OCI-LY7 (cell line): Measurements from ENCODE around the gene NCKAP5L. TPM values are rescaled to one million over a fixed set of nuclear protein-coding genes. Genes with fewer than 3 reads are reported as not detected.

Experiments used
- BruUV-seq: library from RNA; stranded (reverse); fragments of 400-500 nt; replicated peaks from 2 replicates; lab custom pipeline; 2021; lab: Mats Ljungman, UMichigan
- CTCF ChIA-PET: fragments of 300-600 bp; sonication (Branson Sonifier 250); formaldehyde crosslinking; loops from one replicate; lab custom pipeline; 2022; ENCODE audit warnings: antibody characterized with exemption; ENCODE audit not compliant: unreplicated experiment; lab: Charles Lee
- POLR2A ChIA-PET: fragments of 300-600 bp; sonication (Branson Sonifier 250); formaldehyde crosslinking; loops from one replicate; lab custom pipeline; 2022; ENCODE audit warnings: antibody characterized with exemption; lab: Charles Lee
- DNase-seq: peaks from one replicate; pipeline ENCODE4 v3.0.0-alpha.2; 2015; ENCODE audit warnings: low spot score
- H2AFZ ChIP-seq: fragments of 200-600 bp; sonication (generic), shearing (Covaris generic); 2 replicates; pipeline ENCODE4 v1.6.1; 2014; ENCODE audit warnings: mild to moderate bottlenecking, antibody characterized with exemption, low read length, moderate library complexity
- H3K27ac ChIP-seq: fragments of 200-600 bp; sonication (generic); 2 replicates; pipeline ENCODE4 v1.5.1; 2014; ENCODE audit warnings: mixed run types, low read depth, mild to moderate bottlenecking, moderate library complexity, low read length, inconsistent platforms; ENCODE audit not compliant: poor library complexity, severe bottlenecking
- H3K36me3 ChIP-seq: fragments of 200-600 bp; sonication (generic); 2 replicates; pipeline ENCODE4 v1.6.1; 2014; ENCODE audit warnings: mild to moderate bottlenecking, antibody characterized with exemption, low read length, moderate library complexity, mixed read lengths; ENCODE audit not compliant: insufficient read depth
- H3K4me1 ChIP-seq: fragments of 200-600 bp; sonication (generic); 2 replicates; pipeline ENCODE4 v1.5.1; 2014; ENCODE audit warnings: mild to moderate bottlenecking, low read length; ENCODE audit not compliant: insufficient read depth, poor library complexity, severe bottlenecking
- H3K4me2 ChIP-seq: fragments of 200-600 bp; sonication (generic); 2 replicates; pipeline ENCODE4 v1.6.1; 2014; ENCODE audit warnings: mild to moderate bottlenecking, low read length
- H3K4me3 ChIP-seq: fragments of 200-600 bp; sonication (generic); 2 replicates; pipeline ENCODE4 v1.5.1; 2014; ENCODE audit warnings: mild to moderate bottlenecking, low read depth, low read length; ENCODE audit not compliant: poor library complexity, severe bottlenecking
- H3K79me2 ChIP-seq: fragments of 200-600 bp; sonication (generic); 2 replicates; pipeline ENCODE4 v1.6.1; 2016; ENCODE audit warnings: low read depth, mild to moderate bottlenecking, low read length, moderate library complexity, mixed read lengths; ENCODE audit not compliant: insufficient read depth
- H3K9me2 ChIP-seq: fragments of 200-600 bp; sonication (generic); 2 replicates; pipeline ENCODE4 v1.6.1; 2016; ENCODE audit warnings: mild to moderate bottlenecking, low read length, mixed read lengths; ENCODE audit not compliant: insufficient read depth
- H3K9me3 ChIP-seq: fragments of 200-600 bp; sonication (generic); 2 replicates; pipeline ENCODE4 v1.6.1; 2014; ENCODE audit warnings: mild to moderate bottlenecking, mixed run types, low read length, mixed read lengths
- H4K20me1 ChIP-seq: fragments of 200-600 bp; sonication (generic); 2 replicates; pipeline ENCODE4 v1.6.1; 2014; ENCODE audit warnings: mild to moderate bottlenecking, antibody characterized with exemption, low read length, moderate library complexity, mixed read lengths; ENCODE audit not compliant: insufficient read depth
- EZH2phosphoT487 ChIP-seq: fragments of 200-600 bp; sonication (generic); IDR thresholded peaks from 2 replicates; pipeline ENCODE4 v1.6.1; 2018; ENCODE audit warnings: low read depth, borderline replicate concordance, mild to moderate bottlenecking, mixed run types, antibody characterized with exemption, low read length, moderate library complexity, mixed read lengths
- intact Hi-C: fragments of 100-400 bp; cut with micrococcal nuclease; formaldehyde crosslinking; loops from one replicate; pipeline ENCODE4 v1.10.0; 2022; ENCODE audit not compliant: unreplicated experiment
- total RNA-seq, 2 experiments: library from RNA; depleted of rRNA in 1 of 2; stranded (reverse); fragments of >200 nt in 1 of 2; shearing (Covaris generic) in 1 of 2; gene quantifications; 2 replicates each; pipeline ENCODE4 v1.2.3, GENCODE V29; 2014 to 2022
- TF ChIP-seq, protein P1 (sequence below): fragments of 200-600 bp; sonication (generic); conservative IDR thresholded peaks from 2 replicates; pipeline ENCODE4 v1.5.1; 2014; ENCODE audit warnings: mild to moderate bottlenecking, antibody characterized with exemption, low read length, moderate library complexity, mixed read lengths

Gene NCKAP5L
- total RNA-seq, 2 experiments from 2014 or later: 4.6 to 12.2 TPM

- Histone ChIP-seq H3K9me2 (no peaks in the 10 kb centered on the region), H3K27ac (no peak overlapping the region), H3K9me3 (no peaks in the 10 kb centered on the region), H3K36me3 (peaks cover 7% of the 10 kb centered on the region; the same call in 1 of the 2 replicates), H3K4me2 (no peak overlapping the region), H3K79me2 (no peaks in the 10 kb centered on the region), H4K20me1 (no peaks in the 10 kb centered on the region), H3K4me3 (no peak overlapping the region), H2AFZ (no peak overlapping the region), H3K4me1 (peaks cover 34% of the 10 kb centered on the region)
- ChIA-PET POLR2A (interaction anchor here (0.7 to 1.0 kb wide), 2 partner anchors 14 to 40 kb away, joined by 5 read pairs; no protein-coding TSS in a partner anchor), CTCF (no interaction called here)
- TF ChIP-seq EZH2phosphoT487: no peak
- intact Hi-C loops: no loop called here
- BruUV-seq: no TSS peak
- DNase-seq: no peak
These were observed 9.8 kb downstream of the NCKAP5L start for GRCh38 chr12:49818241-49818895.

GRCh38 chr12:49813131-49813530 lies 15.1 kb downstream of the NCKAP5L start:
- no TSS peak for BruUV-seq
- no peak for TF ChIP-seq EZH2phosphoT487
- TF ChIP-seq, protein P1, sequence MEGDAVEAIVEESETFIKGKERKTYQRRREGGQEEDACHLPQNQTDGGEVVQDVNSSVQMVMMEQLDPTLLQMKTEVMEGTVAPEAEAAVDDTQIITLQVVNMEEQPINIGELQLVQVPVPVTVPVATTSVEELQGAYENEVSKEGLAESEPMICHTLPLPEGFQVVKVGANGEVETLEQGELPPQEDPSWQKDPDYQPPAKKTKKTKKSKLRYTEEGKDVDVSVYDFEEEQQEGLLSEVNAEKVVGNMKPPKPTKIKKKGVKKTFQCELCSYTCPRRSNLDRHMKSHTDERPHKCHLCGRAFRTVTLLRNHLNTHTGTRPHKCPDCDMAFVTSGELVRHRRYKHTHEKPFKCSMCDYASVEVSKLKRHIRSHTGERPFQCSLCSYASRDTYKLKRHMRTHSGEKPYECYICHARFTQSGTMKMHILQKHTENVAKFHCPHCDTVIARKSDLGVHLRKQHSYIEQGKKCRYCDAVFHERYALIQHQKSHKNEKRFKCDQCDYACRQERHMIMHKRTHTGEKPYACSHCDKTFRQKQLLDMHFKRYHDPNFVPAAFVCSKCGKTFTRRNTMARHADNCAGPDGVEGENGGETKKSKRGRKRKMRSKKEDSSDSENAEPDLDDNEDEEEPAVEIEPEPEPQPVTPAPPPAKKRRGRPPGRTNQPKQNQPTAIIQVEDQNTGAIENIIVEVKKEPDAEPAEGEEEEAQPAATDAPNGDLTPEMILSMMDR: no peak
- POLR2A ChIA-PET: no interaction called here
- Histone ChIP-seq H3K9me2 (no peaks in the 10 kb centered on the region), H3K9me3 (no peaks in the 10 kb centered on the region), H2AFZ (no peak overlapping the region), H3K4me3 (no peak overlapping the region), H3K79me2 (no peaks in the 10 kb centered on the region), H3K36me3 (no peaks in the 10 kb centered on the region), H3K4me2 (no peak overlapping the region), H4K20me1 (no peaks in the 10 kb centered on the region), H3K4me1 (peaks cover 50% of the 10 kb centered on the region), H3K27ac (no peak overlapping the region)
- CTCF ChIA-PET: interaction anchor here (0.5 kb wide), 1 partner anchor 15 kb away, joined by 4 read pairs; no protein-coding TSS in a partner anchor
- no peak for DNase-seq
- intact Hi-C loops: no loop called here

DNA sequence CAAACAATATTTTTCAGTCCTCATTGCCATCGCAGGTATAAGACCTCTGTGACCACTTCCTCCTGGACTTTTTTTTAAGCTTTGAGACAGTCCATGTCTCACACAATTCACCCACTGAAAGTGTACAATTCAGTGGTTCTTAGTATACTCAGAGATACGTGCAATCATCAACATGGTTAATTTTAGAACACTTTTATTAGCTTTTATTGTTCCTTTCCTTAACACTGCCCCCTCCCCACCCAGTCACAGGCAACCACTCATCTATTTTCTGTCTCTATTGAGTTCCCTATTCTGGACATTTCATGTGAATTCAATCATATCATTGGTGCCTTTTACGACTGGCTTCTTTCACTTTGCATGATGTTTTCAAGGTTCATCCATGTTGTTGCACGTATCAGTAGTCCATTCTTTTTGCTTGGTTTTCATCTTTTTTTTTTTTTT lies 16.2 kb downstream of the NCKAP5L start:
- intact Hi-C loops: no loop called here
- H3K27ac ChIP-seq: no peak overlapping the region
- no peaks in the 10 kb centered on the region for H3K9me3 ChIP-seq
- ChIA-PET CTCF (interaction anchor here (1.6 kb wide), 1 partner anchor 134 kb away, joined by 3 read pairs; no protein-coding TSS in a partner anchor), POLR2A (interaction anchor here (0.6 to 0.7 kb wide), 2 partner anchors 179 to 628 kb away, joined by 4 to 5 read pairs; no protein-coding TSS in a partner anchor)
- no peak overlapping the region for H2AFZ ChIP-seq
- TF ChIP-seq, protein P1: no peak
- TF ChIP-seq EZH2phosphoT487: no peak
- no peaks in the 10 kb centered on the region for H3K36me3 ChIP-seq
- H3K4me1 ChIP-seq: peaks cover 50% of the 10 kb centered on the region
- peak overlapping the region; percentile 21; the same call in 1 of the 2 replicates for H3K4me2 ChIP-seq
- H4K20me1 ChIP-seq: no peaks in the 10 kb centered on the region
- H3K79me2 ChIP-seq: no peaks in the 10 kb centered on the region
- no peaks in the 10 kb centered on the region for H3K9me2 ChIP-seq
- no peak overlapping the region for H3K4me3 ChIP-seq
- DNase-seq: no peak
- no TSS peak for BruUV-seq
